Thyroid gland (tissue), 4 donors: Measurements from ENCODE around the gene CADPS. TPM values are rescaled to one million over a fixed set of nuclear protein-coding genes. Genes with fewer than 3 reads are reported as not detected.

Experiments
- DNase-seq, 2 donors: peaks; one replicate each; pipeline ENCODE4 v3.0.0-alpha.2; 2019
- H3K27ac ChIP-seq, 3 donors: fragments of 200-600 bp; sonication (generic); 1 replicate in 2 of 3; 2 replicates in 1 of 3; pipeline ENCODE4 v1.5.1; 2016 to 2019; ENCODE audit warnings: mild to moderate bottlenecking in 1 of 3, moderate library complexity in 1 of 3
- H3K27me3 ChIP-seq: fragments of 200-600 bp; sonication (generic); one replicate; pipeline ENCODE4 v1.5.1; 2019
- H3K36me3 ChIP-seq, 2 donors: fragments of 200-600 bp; sonication (generic); one replicate each; pipeline ENCODE4 v1.5.1; 2016 to 2019
- H3K4me1 ChIP-seq, 2 donors: fragments of 200-600 bp; sonication (generic); one replicate each; pipeline ENCODE4 v1.5.1; 2017 to 2019
- H3K4me3 ChIP-seq, 3 donors: fragments of 200-600 bp; sonication (generic); replicated peaks in 1 of 3; 1 replicate in 2 of 3; 2 replicates in 1 of 3; pipeline ENCODE4 v1.5.1; 2016; ENCODE audit warnings: mild to moderate bottlenecking in 1 of 3
- H3K9me3 ChIP-seq: fragments of 200-600 bp; sonication (generic); one replicate; pipeline ENCODE4 v1.5.1; 2017
- POLR2A ChIP-seq, 2 donors: fragments of 450-650 bp; IDR thresholded peaks; one replicate each; pipeline ENCODE4 v1.6.1; 2017; ENCODE audit warnings: antibody characterized with exemption in 2 of 2, mild to moderate bottlenecking in 2 of 2, moderate library complexity in 1 of 2
- WGBS, 2 donors: methylation state at CpG; one replicate each; pipeline ENCODE4 v1.1.5; 2017; 5-methylcytosine and 5-hydroxymethylcytosine counted together
- intact Hi-C: fragments of 100-400 bp; cut with DNase I; formaldehyde crosslinking; loops from one replicate; pipeline ENCODE4 v1.15.1; 2023
- total RNA-seq, 4 donors: library from RNA; depleted of rRNA; stranded (reverse); fragments of >200 nt; gene quantifications; one replicate each; pipeline ENCODE4 v1.2.3, GENCODE V29; 2016
- TF ChIP-seq, protein P1 (sequence below), 6 experiments: fragments of 200-600 bp in 3 of 6; fragments of 450-650 bp in 3 of 6; sonication (generic) in 3 of 6; IDR thresholded peaks; one replicate each; pipeline ENCODE4 v1.5.1; 2016 to 2019; ENCODE audit warnings: antibody characterized with exemption in 6 of 6, mild to moderate bottlenecking in 2 of 6, inconsistent platforms in 1 of 6, moderate library complexity in 1 of 6

CADPS gene
- total RNA-seq, 4 donors from 2014 or later, result 1.6 to 9.5 TPM; not detected in 2

DNA sequence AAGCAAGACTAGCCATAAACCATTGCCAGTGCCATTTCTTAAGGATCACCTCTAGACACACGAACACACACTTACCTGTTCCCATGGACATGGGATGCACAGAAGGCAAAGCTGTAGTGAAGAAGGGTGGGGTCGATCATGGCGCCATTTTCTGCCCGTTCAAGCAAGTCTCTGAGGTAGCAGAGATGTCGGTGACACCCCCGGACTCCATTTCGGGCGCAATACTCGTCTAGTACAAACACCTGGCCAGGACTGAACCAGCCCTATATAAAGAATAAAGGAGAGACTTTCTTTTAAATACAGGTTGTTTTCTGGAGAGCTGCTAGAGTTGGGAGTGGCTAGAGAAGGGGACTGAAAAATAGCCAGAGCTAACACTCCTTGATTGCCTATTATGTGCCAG is 342.4 kb downstream of the CADPS start:
- Histone ChIP-seq H3K9me3 (no peaks in the 10 kb centered on the region), H3K36me3 (no peaks in the 10 kb centered on the region), H3K4me3 (no peak overlapping the region), H3K27ac (no peak overlapping the region), H3K4me1 (no peaks in the 10 kb centered on the region), H3K27me3 (no peaks in the 10 kb centered on the region)
- DNase-seq, result no peak
- 90% methylated on average over 9 of the region's 9 CpGs for WGBS, 2 donors
- intact Hi-C loops, result no loop called here
- TF ChIP-seq, protein P1, sequence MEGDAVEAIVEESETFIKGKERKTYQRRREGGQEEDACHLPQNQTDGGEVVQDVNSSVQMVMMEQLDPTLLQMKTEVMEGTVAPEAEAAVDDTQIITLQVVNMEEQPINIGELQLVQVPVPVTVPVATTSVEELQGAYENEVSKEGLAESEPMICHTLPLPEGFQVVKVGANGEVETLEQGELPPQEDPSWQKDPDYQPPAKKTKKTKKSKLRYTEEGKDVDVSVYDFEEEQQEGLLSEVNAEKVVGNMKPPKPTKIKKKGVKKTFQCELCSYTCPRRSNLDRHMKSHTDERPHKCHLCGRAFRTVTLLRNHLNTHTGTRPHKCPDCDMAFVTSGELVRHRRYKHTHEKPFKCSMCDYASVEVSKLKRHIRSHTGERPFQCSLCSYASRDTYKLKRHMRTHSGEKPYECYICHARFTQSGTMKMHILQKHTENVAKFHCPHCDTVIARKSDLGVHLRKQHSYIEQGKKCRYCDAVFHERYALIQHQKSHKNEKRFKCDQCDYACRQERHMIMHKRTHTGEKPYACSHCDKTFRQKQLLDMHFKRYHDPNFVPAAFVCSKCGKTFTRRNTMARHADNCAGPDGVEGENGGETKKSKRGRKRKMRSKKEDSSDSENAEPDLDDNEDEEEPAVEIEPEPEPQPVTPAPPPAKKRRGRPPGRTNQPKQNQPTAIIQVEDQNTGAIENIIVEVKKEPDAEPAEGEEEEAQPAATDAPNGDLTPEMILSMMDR (IDR thresholded peaks at IDR 0.05), result no peak
- no peak for TF ChIP-seq POLR2A (IDR thresholded peaks at IDR 0.05)

DNA sequence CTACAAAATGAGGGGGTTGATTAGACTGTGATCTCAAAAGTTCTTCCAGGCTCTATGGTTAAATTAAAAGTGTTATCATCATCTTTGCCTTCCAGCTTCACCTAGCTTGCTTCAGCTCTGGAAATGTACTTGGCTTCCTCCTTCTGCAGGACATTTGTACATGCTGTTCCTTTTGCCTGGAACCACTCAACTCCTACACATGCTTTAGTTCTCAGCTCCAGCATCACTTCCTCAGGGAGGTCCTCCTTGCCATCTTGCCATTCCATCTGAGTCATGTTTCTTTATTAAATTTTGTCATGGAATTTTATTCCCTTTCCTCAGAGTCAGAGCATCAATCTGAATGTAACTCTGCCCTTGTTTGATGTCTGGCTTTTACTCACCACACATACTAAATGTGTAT is 343.2 kb downstream of the CADPS start:
- Histone ChIP-seq H3K4me1 (no peaks in the 10 kb centered on the region), H3K36me3 (no peaks in the 10 kb centered on the region), H3K27ac (no peak overlapping the region), H3K4me3 (no peak overlapping the region), H3K9me3 (no peaks in the 10 kb centered on the region), H3K27me3 (no peaks in the 10 kb centered on the region)
- TF ChIP-seq, protein P1 (IDR thresholded peaks at IDR 0.05), result no peak
- no peak for TF ChIP-seq POLR2A (IDR thresholded peaks at IDR 0.05)
- DNase-seq, result no peak
- intact Hi-C loops, result no loop called here

DNA sequence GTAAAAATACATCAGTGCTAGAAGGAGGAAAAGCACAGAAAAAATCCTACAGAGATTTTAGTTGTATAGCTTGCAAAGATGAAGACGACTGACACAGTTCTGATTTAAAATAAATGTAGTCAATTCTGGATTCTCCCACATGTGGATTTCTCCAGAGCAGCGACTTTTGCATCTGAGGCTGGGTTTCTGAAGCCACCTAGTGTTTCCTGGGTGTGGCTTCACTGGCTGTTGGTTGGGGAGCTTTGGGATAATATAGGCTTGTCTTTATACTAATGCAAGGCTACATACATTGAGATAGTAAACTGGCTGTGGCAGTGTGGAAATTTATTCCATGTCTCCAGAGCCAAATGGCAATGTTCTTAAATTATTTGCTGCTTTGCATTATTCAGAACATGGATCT is 343.7 kb downstream of the CADPS start:
- WGBS, 2 donors, result 35 to 43% methylated on average over 2 of the region's 2 CpGs
- Histone ChIP-seq H3K4me3 (no peak overlapping the region), H3K9me3 (no peaks in the 10 kb centered on the region), H3K4me1 (no peaks in the 10 kb centered on the region), H3K36me3 (no peaks in the 10 kb centered on the region), H3K27me3 (no peaks in the 10 kb centered on the region), H3K27ac (no peak overlapping the region)
- TF ChIP-seq POLR2A (IDR thresholded peaks at IDR 0.05), result no peak
- TF ChIP-seq, protein P1 (IDR thresholded peaks at IDR 0.05), result no peak
- DNase-seq, result no peak
- intact Hi-C loops, result no loop called here

DNA sequence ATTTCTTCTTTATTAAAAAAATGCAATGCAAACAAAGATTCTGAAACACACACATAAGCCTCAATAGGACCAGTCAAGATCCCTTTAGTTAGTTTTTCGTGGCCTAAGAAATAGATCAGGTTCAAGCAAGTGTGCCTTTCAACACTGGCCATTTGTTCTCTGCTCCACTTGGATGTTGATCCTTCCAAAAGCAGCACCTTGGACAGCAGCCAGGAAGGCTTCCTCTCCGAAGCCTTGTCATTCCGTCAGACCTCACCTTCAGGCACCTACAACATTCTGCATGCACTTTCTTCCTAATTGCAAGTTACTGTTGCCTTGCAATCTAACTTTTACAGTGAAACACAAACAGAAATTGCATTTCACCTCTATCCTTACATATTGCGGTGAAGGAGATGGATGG is 346.0 kb downstream of the CADPS start:
- Histone ChIP-seq H3K9me3 (no peaks in the 10 kb centered on the region), H3K4me3 (no peak overlapping the region), H3K27ac (no peak overlapping the region), H3K36me3 (no peaks in the 10 kb centered on the region), H3K4me1 (no peaks in the 10 kb centered on the region), H3K27me3 (no peaks in the 10 kb centered on the region)
- intact Hi-C loops, result no loop called here
- 28 to 35% methylated on average over 4 of the region's 4 CpGs for WGBS, 2 donors
- DNase-seq, result peak; percentile 53 to 73
- TF ChIP-seq, protein P1 (IDR thresholded peaks at IDR 0.05), result no peak
- no peak for TF ChIP-seq POLR2A (IDR thresholded peaks at IDR 0.05)

DNA sequence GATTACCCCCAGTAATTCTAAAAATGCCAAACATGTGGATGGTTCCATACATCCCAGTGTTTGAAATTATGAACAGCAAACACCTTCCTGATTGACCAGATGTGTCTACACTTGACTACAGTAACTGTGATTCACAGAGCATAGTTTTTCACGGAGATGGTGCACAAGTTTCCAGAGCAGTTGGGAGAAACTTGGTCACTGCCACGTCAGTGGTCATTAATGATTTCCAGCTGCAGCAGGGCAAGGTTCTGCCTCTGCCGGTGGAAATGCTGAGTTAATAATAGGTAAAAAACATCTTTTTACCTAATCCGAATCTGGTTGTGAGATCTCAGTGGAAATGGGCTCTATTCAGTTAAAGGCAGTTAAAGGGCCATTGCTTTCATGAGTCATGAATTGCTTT is 347.7 kb downstream of the CADPS start:
- Histone ChIP-seq H3K27me3 (no peaks in the 10 kb centered on the region), H3K36me3 (no peaks in the 10 kb centered on the region), H3K9me3 (no peaks in the 10 kb centered on the region), H3K4me3 (no peak overlapping the region), H3K4me1 (no peaks in the 10 kb centered on the region), H3K27ac (no peak overlapping the region)
- intact Hi-C loops, result no loop called here
- 79 to 84% methylated on average over 4 of the region's 4 CpGs for WGBS, 2 donors
- TF ChIP-seq, protein P1 (IDR thresholded peaks at IDR 0.05), result no peak
- no peak for TF ChIP-seq POLR2A (IDR thresholded peaks at IDR 0.05)
- no peak for DNase-seq
